ENCODE results near the gene HTRA3. TPM values are rescaled to one million over a fixed set of nuclear protein-coding genes. Genes with fewer than 3 reads are reported as not detected.

Gene HTRA3
- polyA plus RNA-seq, 4 donors: 10.7 to 17.1 (median 12.4) TPM

DNA sequence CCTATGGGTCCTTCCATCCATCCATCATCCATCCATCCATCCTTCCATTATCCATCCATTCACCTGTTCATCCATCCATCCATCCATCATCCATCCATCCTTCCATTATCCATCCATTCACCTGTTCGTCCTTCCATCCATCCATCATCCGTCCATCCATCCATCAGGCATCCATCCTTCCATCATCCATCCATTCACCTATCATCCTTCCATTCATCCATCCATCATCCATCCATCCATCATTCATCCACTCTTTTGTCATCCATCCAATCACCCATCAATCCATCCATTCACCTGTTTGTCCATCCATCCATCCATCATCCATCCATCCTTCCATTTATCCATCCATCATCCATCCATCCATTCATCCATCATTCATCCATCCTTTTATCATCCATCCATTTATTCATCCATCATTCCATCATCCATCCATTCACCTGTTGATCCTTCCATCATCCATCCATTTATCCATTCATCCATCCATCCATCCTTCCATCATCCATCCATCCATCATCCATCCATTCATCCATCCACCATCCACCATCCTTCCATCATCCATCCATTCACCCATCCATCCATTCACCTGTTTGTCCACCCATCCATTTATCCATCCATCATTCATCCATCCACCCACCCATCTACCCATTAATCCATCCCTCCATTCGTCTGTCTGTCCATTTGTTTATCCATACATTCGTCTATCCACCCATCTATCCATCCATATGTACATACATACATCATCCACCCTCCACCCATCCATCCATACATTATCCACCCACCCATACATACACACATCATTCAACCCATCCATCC is 35.7 kb upstream of the HTRA3 start:
- DNase-seq (ENCODE audit: low read depth in 4 of 4, low spot score in 3 of 4): no peak

- no peak for DNase-seq (ENCODE audit: low read depth in 4 of 4, low spot score in 3 of 4)
These were observed 34.8 kb upstream of the HTRA3 start for GRCh38 chr4:8234715-8235114.

DNA sequence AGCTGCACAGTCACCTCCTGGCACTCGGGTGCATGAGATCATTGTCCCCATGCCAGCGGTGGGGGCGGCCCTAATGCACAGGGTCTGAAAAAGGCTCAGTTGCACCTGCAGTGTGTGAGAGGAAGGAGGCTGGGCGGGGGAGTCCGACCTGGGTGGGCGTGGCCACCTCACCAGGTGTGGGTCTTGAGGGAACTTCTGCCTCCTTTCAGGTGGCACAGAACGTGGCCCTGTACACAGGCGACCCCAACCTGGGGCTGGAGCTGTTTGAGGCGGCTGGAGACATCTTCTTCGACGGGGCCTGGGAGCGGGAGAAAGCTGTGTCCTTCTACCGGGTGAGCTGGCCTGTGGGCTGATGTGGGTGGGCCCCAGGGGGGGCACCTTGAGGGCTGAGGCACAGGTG is 34.3 kb upstream of the HTRA3 start:
- DNase-seq (ENCODE audit: low read depth in 4 of 4, low spot score in 3 of 4): no peak

- no peak for DNase-seq (ENCODE audit: low read depth in 4 of 4, low spot score in 3 of 4)
These were observed 33.9 kb upstream of the HTRA3 start for GRCh38 chr4:8235686-8236085.

DNA sequence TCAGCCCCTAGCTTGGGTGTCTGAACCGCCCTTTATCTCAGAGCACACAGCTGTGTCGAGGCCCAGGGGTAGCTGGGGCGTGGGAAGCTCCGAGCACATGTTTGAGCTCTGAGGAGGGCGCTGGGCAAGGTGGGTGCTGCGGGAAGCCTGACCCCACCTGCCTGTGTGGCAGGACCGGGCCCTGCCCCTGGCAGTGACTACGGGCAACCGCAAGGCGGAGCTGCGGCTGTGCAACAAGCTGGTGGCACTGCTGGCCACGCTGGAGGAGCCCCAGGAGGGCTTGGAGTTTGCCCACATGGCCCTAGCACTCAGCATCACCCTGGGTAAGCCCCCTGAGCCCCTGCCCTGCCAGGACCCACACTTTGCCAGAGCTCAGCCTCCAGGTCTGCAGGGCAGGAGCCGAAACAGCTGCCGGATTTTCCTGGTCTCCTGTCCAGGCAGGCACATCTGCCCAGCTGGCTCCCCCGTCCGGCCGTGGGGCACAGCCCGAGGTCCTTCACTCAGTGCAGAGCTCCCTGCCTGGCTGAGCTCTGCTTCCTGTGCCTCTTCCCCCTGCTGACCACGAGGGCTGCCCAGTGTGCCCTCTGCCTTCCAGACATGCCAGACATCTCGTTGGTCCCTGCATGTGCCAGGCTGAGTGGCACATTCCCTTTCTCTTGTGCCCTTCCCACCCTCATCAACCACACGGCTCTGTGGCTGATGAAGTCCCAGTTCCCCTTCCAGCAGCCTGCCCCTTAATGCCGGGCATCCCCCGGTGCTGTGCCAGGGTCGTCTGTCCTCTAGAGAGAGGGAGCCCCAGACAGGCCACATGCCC is 33.2 kb upstream of the HTRA3 start:
- DNase-seq (ENCODE audit: low read depth in 4 of 4, low spot score in 3 of 4): no peak

- no peak for DNase-seq (ENCODE audit: low read depth in 4 of 4, low spot score in 3 of 4)
These were observed 32.7 kb upstream of the HTRA3 start for GRCh38 chr4:8236920-8237195.

DNA sequence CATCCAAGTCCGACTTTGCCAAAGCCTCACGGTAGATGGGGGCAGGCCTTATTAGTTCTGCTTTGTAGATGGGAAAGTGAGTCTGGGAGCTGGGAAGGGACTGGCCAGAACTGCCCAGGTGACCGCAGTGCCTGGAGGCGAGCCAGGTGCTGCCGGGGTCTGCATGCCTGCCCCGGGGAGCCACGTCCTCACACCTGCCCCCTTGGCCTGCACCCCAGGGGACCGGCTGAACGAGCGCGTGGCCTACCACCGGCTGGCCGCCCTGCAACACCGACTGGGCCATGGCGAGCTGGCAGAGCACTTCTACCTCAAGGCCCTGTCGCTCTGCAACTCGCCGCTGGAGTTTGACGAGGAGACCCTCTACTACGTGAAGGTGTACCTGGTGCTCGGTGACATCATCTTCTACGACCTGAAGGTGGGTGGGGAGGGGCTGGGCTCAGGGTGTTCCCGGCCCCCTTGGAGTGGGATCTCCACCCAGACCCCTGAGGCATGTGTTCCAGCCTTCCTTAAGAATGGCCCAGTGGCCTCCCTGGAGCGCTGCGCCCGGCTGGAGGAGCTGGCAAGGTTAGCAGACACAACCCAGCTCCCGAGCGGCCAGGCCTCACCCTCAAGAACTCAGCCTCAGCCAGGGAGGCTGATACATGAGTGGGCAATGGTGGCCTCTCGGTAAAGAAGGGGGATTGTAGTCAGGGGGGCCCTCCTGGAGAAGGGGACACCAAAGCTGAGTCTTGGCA is 32.1 kb upstream of the HTRA3 start:
- DNase-seq (ENCODE audit: low read depth in 4 of 4, low spot score in 3 of 4): no peak

DNA sequence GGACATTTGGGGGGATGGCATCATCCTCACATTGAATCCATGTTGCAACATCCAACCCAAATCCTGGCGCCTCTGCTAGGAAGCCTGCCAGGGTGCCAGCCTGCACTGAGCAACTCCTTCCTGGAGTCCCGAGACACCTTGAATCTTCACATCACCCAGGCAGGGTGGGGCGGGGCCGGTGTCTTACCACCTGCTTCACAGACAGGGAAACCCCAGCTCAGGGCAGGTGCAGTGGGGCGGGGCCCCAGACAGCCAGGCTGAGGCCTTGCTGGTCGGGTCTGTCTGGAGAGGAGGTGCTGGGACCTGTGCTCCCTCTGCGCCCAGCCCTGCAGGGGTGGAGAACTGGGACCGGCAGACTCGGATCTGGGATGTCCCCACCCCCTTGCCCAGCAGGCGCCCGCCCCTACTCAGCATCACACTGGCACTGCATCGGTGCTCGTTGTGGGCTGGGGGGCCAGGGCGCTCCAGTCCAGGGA is 31.5 kb upstream of the HTRA3 start:
- no peak for DNase-seq (ENCODE audit: low read depth in 4 of 4, low spot score in 3 of 4)

- DNase-seq (ENCODE audit: low read depth in 4 of 4, low spot score in 3 of 4): no peak
These were observed 31.0 kb upstream of the HTRA3 start for GRCh38 chr4:8238515-8239053.

DNA sequence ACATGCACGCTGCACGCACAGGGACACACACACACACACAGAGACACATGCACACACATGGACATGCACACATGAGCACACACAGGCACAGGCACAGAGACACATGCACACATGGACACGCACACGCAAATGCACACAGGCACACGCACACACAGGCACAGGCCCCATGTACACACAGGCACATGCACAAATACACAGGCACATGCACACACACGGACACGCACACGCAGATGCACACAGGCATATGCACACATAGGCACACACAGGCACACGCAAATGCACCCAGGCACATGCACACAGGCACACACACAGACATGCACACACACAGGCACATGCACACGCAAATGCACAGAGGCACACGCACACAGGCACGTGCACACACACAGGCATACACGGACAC is 30.3 kb upstream of the HTRA3 start:
- DNase-seq (ENCODE audit: low read depth in 4 of 4, low spot score in 3 of 4): no peak

- DNase-seq (ENCODE audit: low read depth in 4 of 4, low spot score in 3 of 4): no peak
These were observed 29.9 kb upstream of the HTRA3 start for GRCh38 chr4:8239661-8240060.

DNA sequence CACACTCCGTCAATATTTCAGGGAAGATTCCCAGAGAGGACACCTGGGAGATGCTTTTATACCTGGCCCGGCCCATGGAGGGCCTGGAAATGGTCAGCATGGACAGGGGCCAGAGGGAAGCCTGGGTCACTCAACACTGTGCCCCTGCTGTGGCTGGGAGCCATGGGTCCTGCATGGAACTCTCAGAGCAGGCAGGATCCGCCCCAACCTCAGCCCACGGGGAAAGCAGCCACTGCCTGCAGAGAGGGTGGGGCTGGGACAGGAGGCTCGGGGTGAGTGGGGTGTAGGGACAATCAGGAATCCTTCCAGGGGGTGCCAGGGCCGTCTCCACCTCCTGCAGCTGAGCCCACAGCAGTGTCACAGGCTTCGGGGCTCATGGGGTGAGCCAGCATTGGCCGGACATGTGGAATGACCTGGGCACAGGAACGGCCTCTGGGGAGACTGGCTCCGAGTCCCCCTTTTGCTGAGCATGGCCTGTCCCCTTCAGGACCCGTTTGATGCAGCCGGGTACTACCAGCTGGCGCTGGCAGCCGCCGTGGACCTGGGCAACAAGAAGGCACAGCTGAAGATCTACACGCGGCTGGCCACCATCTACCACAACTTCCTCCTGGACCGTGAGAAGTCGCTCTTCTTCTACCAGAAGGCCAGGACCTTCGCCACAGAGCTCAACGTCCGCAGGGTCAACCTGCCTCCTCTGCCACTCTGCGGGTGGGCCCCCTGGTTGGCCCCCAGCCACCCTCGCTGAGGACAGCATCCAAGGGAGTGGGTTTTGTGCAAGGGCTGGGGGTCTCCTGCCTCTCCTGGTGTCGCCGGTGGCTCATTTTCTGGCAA is 29.1 kb upstream of the HTRA3 start:
- no peak for DNase-seq (ENCODE audit: low read depth in 4 of 4, low spot score in 3 of 4)

GRCh38 chr4:8241211-8241779 is 28.3 kb upstream of the HTRA3 start:
- no peak for DNase-seq (ENCODE audit: low read depth in 4 of 4, low spot score in 3 of 4)

GRCh38 chr4:8241895-8242696 is 27.5 kb upstream of the HTRA3 start:
- peak; percentile 81 to 88 (median 86) for DNase-seq (ENCODE audit: low read depth in 4 of 4, low spot score in 3 of 4)

GRCh38 chr4:8242782-8243560 is 26.6 kb upstream of the HTRA3 start:
- no peak for DNase-seq (ENCODE audit: low read depth in 4 of 4, low spot score in 3 of 4)

DNA sequence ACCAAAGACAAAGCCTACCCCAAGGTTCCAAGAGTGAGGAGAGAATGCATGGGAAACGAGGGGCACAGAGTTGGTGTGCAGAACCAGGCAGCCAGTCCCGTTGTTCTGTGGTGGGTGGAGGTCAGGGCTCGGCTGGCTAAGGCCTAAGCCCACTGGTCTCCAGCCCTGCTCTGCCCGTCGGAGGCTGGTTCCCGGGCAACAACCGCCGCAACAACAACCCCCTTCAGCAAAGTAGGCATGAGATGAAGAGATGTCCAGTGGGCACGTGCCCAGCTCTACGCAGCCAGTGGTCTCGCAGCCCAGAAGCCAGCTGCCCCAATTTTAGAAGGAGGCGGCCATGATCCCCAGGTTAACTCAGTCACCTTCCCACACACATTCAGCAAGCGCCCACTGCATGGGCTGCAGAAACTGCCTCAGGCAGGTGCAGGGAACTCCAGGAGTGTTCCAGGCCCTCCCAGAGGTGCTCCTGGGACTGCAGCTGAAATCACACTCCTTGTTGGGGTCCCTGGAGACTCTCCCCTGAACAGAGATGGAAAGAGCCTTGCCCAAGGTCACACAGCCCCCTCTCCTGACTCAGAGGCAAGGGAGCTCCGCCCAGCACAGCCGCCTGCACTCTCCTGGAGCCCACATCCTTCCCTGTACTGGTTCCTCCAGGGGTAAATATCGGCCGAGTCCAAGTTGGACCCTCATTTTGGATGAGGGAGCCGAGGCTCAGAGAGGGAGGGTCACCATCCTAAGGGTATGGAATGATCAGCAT is 25.4 kb upstream of the HTRA3 start:
- no peak for DNase-seq (ENCODE audit: low read depth in 4 of 4, low spot score in 3 of 4)

- no peak for DNase-seq (ENCODE audit: low read depth in 4 of 4, low spot score in 3 of 4)
These were observed 24.6 kb upstream of the HTRA3 start for GRCh38 chr4:8244931-8245460.

All from right renal pelvis (tissue), 4 donors.